ENCODE measurements around the gene PHACTR2.
"Not testable (repeated sequence)": the region's sequence is repeated elsewhere in the genome, so short reads cannot be mapped to it uniquely, and the experiment has no call there.

The PHACTR2 gene

GRCh38 chr6:143871202-143871730 is 193.5 kb downstream of the PHACTR2 start:
- not testable (repeated sequence) for DNase-seq

GRCh38 chr6:143872201-143872600 is 194.4 kb downstream of the PHACTR2 start:
- no peak for DNase-seq

GRCh38 chr6:143873600-143873999 is 195.8 kb downstream of the PHACTR2 start:
- not testable (repeated sequence) for DNase-seq

DNA sequence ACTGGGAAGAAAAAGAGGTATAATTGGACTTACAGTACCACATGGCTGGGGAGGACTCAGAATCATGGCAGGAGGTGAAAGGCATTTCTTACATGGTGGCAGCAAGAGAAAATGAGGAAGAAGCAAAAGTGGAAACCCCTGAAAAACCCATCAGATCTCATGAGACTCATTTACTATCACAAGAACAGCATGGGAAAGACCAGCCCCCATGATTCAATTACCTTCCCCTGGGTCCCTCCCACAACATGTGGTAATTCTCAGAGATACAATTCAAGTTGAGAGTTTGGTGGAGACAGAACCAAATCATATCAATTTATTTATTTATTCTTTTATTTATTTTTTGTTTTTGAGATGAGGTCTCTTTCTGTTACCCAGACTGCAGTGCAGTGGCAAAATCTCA is 196.7 kb downstream of the PHACTR2 start:
- not testable (repeated sequence) for DNase-seq

- DNase-seq = no peak
Measured at GRCh38 chr6:143877584-143878271, 200.0 kb downstream of the PHACTR2 start.

GRCh38 chr6:143878272-143878760 is 200.6 kb downstream of the PHACTR2 start:
- DNase-seq = no peak

GRCh38 chr6:143880412-143880811 is 202.6 kb downstream of the PHACTR2 start:
- no peak for DNase-seq
